IMR-90 (cell line): ENCODE results near the gene MTOR. TPM values are rescaled to one million over a fixed set of nuclear protein-coding genes. Genes with fewer than 3 reads are reported as not detected.

Experiments
- ATAC-seq: fragments of 200-7000 bp; cut with Tn5 transposase; 2 replicates; pipeline ENCODE4 v1.9.1; 2020; ENCODE audit warnings: low read depth, mild to moderate bottlenecking, moderate library complexity
- BruUV-seq: library from RNA; stranded (reverse); fragments of 400-500 nt; replicated peaks from 2 replicates; lab custom pipeline; 2021; lab: Mats Ljungman, UMichigan
- CTCF ChIA-PET: fragments of 300-600 bp; formaldehyde crosslinking; extraction: SDS; loops from one replicate; lab custom pipeline; 2021; ENCODE audit warnings: antibody characterized with exemption; lab: Yijun Ruan, JAX
- POLR2A ChIA-PET: fragments of 300-600 bp; sonication (Branson Sonifier 250); formaldehyde crosslinking; loops from one replicate; lab custom pipeline; 2022; ENCODE audit warnings: antibody characterized with exemption; ENCODE audit not compliant: unreplicated experiment; lab: Charles Lee
- DNase-seq: peaks from one replicate; pipeline ENCODE4 v3.0.0; 2013
- H2AFZ ChIP-seq: replicated peaks from 2 replicates; pipeline ENCODE3; 2013; ENCODE audit warnings: low read length, mild to moderate bottlenecking; ENCODE audit not compliant: poor library complexity
- H2AK5ac ChIP-seq: 2 replicates; pipeline ENCODE4 v1.6.1; 2013; ENCODE audit warnings: low read depth, low read length, inconsistent platforms
- H2AK9ac ChIP-seq: replicated peaks from 2 replicates; pipeline ENCODE3; 2013; ENCODE audit warnings: mild to moderate bottlenecking, low read depth, low read length, moderate library complexity; ENCODE audit not compliant: poor library complexity
- H2BK120ac ChIP-seq: 2 replicates; pipeline ENCODE4 v1.6.1; 2013; ENCODE audit warnings: low read depth, low read length, inconsistent platforms
- H2BK15ac ChIP-seq: 3 replicates; pipeline ENCODE4 v1.6.1; 2013; ENCODE audit warnings: low read depth, low read length, inconsistent platforms
- H2BK20ac ChIP-seq: 2 replicates; pipeline ENCODE4 v1.6.1; 2013; ENCODE audit warnings: low read depth, mild to moderate bottlenecking, inconsistent platforms, low read length, moderate library complexity
- H2BK5ac ChIP-seq: 2 replicates; pipeline ENCODE4 v1.6.1; 2013; ENCODE audit warnings: mild to moderate bottlenecking, low read depth, low read length, inconsistent platforms; ENCODE audit not compliant: poor library complexity, severe bottlenecking
- H3K14ac ChIP-seq: replicated peaks from 2 replicates; pipeline ENCODE4 v1.6.1; 2013; ENCODE audit warnings: low read depth, low read length, inconsistent platforms
- H3K18ac ChIP-seq: 2 replicates; pipeline ENCODE4 v1.6.1; 2013; ENCODE audit warnings: low read depth, low read length, control low read depth
- H3K23ac ChIP-seq: 2 replicates; pipeline ENCODE4 v1.6.1; 2013; ENCODE audit warnings: low read depth, low read length, inconsistent platforms
- H3K27ac ChIP-seq: 2 replicates; pipeline ENCODE4 v1.5.1; 2013; ENCODE audit warnings: mild to moderate bottlenecking, control low read depth, low read length; ENCODE audit not compliant: insufficient read depth
- H3K27me3 ChIP-seq: 2 replicates; pipeline ENCODE4 v1.6.1; 2013; ENCODE audit warnings: low read length; ENCODE audit not compliant: control insufficient read depth, insufficient read depth
- H3K36me3 ChIP-seq: 2 replicates; pipeline ENCODE4 v1.6.1; 2013; ENCODE audit warnings: low read length, mixed read lengths; ENCODE audit not compliant: control insufficient read depth, insufficient read depth
- H3K4ac ChIP-seq: 2 replicates; pipeline ENCODE4 v1.6.1; 2013; ENCODE audit warnings: low read depth, low read length, inconsistent platforms
- H3K4me1 ChIP-seq: 2 replicates; pipeline ENCODE4 v1.6.1; 2013; ENCODE audit warnings: low read length, mixed read lengths; ENCODE audit not compliant: control insufficient read depth, insufficient read depth
- H3K4me2 ChIP-seq: 2 replicates; pipeline ENCODE4 v1.6.1; 2013; ENCODE audit warnings: low read depth, mild to moderate bottlenecking, control low read depth, low read length, moderate library complexity
- H3K4me3 ChIP-seq: 2 replicates; pipeline ENCODE4 v1.5.1; 2013; ENCODE audit warnings: low read depth, mild to moderate bottlenecking, control low read depth, low read length, moderate library complexity; ENCODE audit not compliant: insufficient read depth
- H3K56ac ChIP-seq: 2 replicates; pipeline ENCODE4 v1.6.1; 2013; ENCODE audit warnings: low read length, inconsistent platforms; ENCODE audit not compliant: insufficient read depth; ENCODE audit errors: extremely low read depth
- H3K79me1 ChIP-seq, 2 experiments: 2 replicates each; pipeline ENCODE4 v1.6.1; 2013; ENCODE audit warnings: low read length in 2 of 2, inconsistent platforms in 1 of 2, low read depth in 1 of 2
- H3K9ac ChIP-seq: 2 replicates; pipeline ENCODE4 v1.6.1; 2013; ENCODE audit warnings: low read depth, low read length, control low read depth
- H3K9me1 ChIP-seq: 2 replicates; pipeline ENCODE4 v1.6.1; 2013; ENCODE audit warnings: low read length, inconsistent platforms; ENCODE audit not compliant: insufficient read depth
- H3K9me3 ChIP-seq: 2 replicates; pipeline ENCODE4 v1.6.1; 2013; ENCODE audit warnings: low read length; ENCODE audit not compliant: control insufficient read depth, insufficient read depth
- H4K20me1 ChIP-seq: 2 replicates; pipeline ENCODE4 v1.6.1; 2013; ENCODE audit warnings: low read length, inconsistent platforms; ENCODE audit not compliant: insufficient read depth
- H4K5ac ChIP-seq: 2 replicates; pipeline ENCODE4 v1.6.1; 2013; ENCODE audit warnings: mild to moderate bottlenecking, low read depth, low read length, control low read depth
- H4K8ac ChIP-seq, 2 experiments: 2 replicates each; pipeline ENCODE4 v1.6.1; 2013; ENCODE audit warnings: low read depth in 2 of 2, low read length in 2 of 2, control low read depth in 1 of 2, inconsistent platforms in 1 of 2
- H4K91ac ChIP-seq: 2 replicates; pipeline ENCODE4 v1.6.1; 2013; ENCODE audit warnings: low read depth, low read length, inconsistent platforms; ENCODE audit not compliant: insufficient read depth
- BHLHE40 ChIP-seq: fragments of 150-350 bp; IDR thresholded peaks from 2 replicates; pipeline ENCODE4 v1.6.1; 2016; ENCODE audit warnings: mild to moderate bottlenecking, low read depth, low read length
- CEBPB ChIP-seq: IDR thresholded peaks from 2 replicates; pipeline ENCODE4 v1.6.1; 2012; ENCODE audit warnings: low read depth, low read length, improper control_type of control experiment
- CHD1 ChIP-seq: IDR thresholded peaks from 2 replicates; pipeline ENCODE4 v1.6.1; 2012; ENCODE audit warnings: low read depth, low read length, improper control_type of control experiment
- ELK1 ChIP-seq: fragments of 150-350 bp; IDR thresholded peaks from 2 replicates; pipeline ENCODE4 v1.6.1; 2016; ENCODE audit warnings: low read depth, mild to moderate bottlenecking, low read length, moderate library complexity, borderline replicate concordance
- FOS ChIP-seq: fragments of 150-350 bp; IDR thresholded peaks from 2 replicates; pipeline ENCODE4 v1.6.1; 2016; ENCODE audit warnings: low read depth, low read length
- MXI1 ChIP-seq: IDR thresholded peaks from 2 replicates; pipeline ENCODE4 v1.6.1; 2012; ENCODE audit warnings: low read depth, mild to moderate bottlenecking, low read length, moderate library complexity, borderline replicate concordance
- NFE2L2 ChIP-seq: fragments of 150-350 bp; IDR thresholded peaks from 2 replicates; pipeline ENCODE4 v1.6.1; 2016; ENCODE audit warnings: low read depth, mild to moderate bottlenecking, low read length
- POLR2A ChIP-seq: IDR thresholded peaks from 2 replicates; pipeline ENCODE4 v1.6.1; 2012; ENCODE audit warnings: mild to moderate bottlenecking, low read depth, low read length
- RAD21 ChIP-seq: IDR thresholded peaks from 2 replicates; pipeline ENCODE4 v1.6.1; 2012; ENCODE audit warnings: low read length, improper control_type of control experiment
- RCOR1 ChIP-seq: IDR thresholded peaks from 2 replicates; pipeline ENCODE4 v1.6.1; 2012; ENCODE audit warnings: mild to moderate bottlenecking, low read length, improper control_type of control experiment; ENCODE audit not compliant: insufficient replicate concordance
- RFX5 ChIP-seq: IDR thresholded peaks from 2 replicates; pipeline ENCODE4 v1.8.0; 2012; ENCODE audit warnings: low read depth, mild to moderate bottlenecking, low read length, moderate library complexity
- USF2 ChIP-seq: fragments of 150-350 bp; IDR thresholded peaks from 2 replicates; pipeline ENCODE4 v1.6.1; 2017; ENCODE audit warnings: mild to moderate bottlenecking, antibody characterized with exemption, low read length, low read depth
- WGBS, 2 experiments: methylation state at CpG; one replicate each; pipeline versions ENCODE4 v1.1.5 to v1.1.7; 2013; ENCODE audit warnings: missing lambda C conversion rate in 2 of 2; ENCODE audit not compliant: insufficient read length in 1 of 2; ENCODE audit errors: extremely low coverage in 2 of 2; 5-methylcytosine and 5-hydroxymethylcytosine counted together
- dilution Hi-C: fragments of 300-500 bp; cut with HindIII; formaldehyde crosslinking; loops from one replicate; pipeline ENCODE4 v1.14.3; 2018; ENCODE audit warnings: low sequenced_read_pairs; ENCODE audit not compliant: unreplicated experiment
- in situ Hi-C: fragments of 300-500 bp; cut with MboI; formaldehyde crosslinking; loops from 3 replicates; pipeline ENCODE4 v1.14.3; 2019; ENCODE audit warnings: low sequenced_read_pairs, inconsistent platforms, mixed read lengths
- intact Hi-C: fragments of 100-400 bp; cut with micrococcal nuclease; formaldehyde crosslinking; loops from 2 replicates; pipeline ENCODE4 v1.10.0; 2022
- polyA plus RNA-seq, 3 experiments: library from polyadenylated mRNA; depleted of rRNA; stranded (reverse); fragments of >200 nt; gene quantifications; 2 replicates each; pipeline ENCODE4 v1.2.3, GENCODE V29; 2012; ENCODE audit warnings: low replicate concordance in 1 of 3
- total RNA-seq: library from RNA; depleted of rRNA; stranded (reverse); fragments of >200 nt; gene quantifications from 2 replicates; pipeline ENCODE4 v1.2.3, GENCODE V29; 2012
- TF ChIP-seq, protein P1 (sequence below): conservative IDR thresholded peaks from 2 replicates; pipeline ENCODE4 v1.5.1; 2012; ENCODE audit warnings: mild to moderate bottlenecking, low read depth, low read length, improper control_type of control experiment

Gene MTOR
- total and polyA plus RNA-seq, 2 of the 4 experiments (the other 2 are of a cell fraction), result 19.2 to 36.7 TPM

DNA sequence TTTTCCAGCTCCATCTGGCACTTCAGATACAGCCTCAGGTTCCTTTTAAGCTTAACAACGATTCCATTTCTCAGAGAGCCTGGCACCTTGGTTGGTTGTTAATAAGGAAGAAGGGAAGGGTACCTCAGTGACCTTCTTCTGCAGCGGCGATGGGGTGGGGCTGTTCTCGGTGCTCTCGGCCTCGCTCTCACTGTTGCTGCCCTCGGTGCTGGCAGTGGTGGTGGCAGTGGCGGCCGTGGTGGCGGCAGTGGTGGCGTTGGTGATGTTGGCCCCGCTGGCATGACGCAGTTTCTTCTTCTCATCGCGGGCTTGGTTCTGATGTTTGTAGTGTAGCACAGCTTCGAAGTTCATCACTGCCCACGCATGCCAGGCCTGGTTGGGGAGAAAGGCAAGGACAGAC, 131.9 kb downstream of the MTOR start:
- ATAC-seq, result no peak
- Histone ChIP-seq H2BK5ac (no peak overlapping the region), H3K4me3 (no peak overlapping the region), H3K56ac (no peak overlapping the region), H2BK120ac (no peak overlapping the region), H3K9ac (no peak overlapping the region), H2AK5ac (no peak overlapping the region), H3K27me3 (no peaks in the 10 kb centered on the region), H2AK9ac (no peak overlapping the region), H3K23ac (no peak overlapping the region), H3K4me1 (peaks cover 7% of the 10 kb centered on the region), H3K27ac (no peak overlapping the region), H2BK20ac (no peak overlapping the region), H4K91ac (no peak overlapping the region), H3K9me1 (peaks cover 6% of the 10 kb centered on the region), H4K20me1 (no peaks in the 10 kb centered on the region), H4K5ac (no peak overlapping the region), H3K36me3 (peaks cover 56% of the 10 kb centered on the region), H3K4ac (no peak overlapping the region), H2AFZ (no peak overlapping the region), H4K8ac (no peak overlapping the region), H2BK15ac (no peak overlapping the region), H3K14ac (no peak overlapping the region), H3K4me2 (no peak overlapping the region), H3K9me3 (no peaks in the 10 kb centered on the region), H3K79me1 (no peaks in the 10 kb centered on the region; a peak in 1 of 4 replicates), H3K18ac (no peak overlapping the region)
- DNase-seq, result no peak
- 98% methylated on average over 8 of the region's 17 CpGs; no CpG with 5 or more reads in 1 of the 2 experiments for WGBS, 2 experiments
- TF ChIP-seq NFE2L2 (no peak), CEBPB (no peak), USF2 (no peak), FOS (no peak), MXI1 (no peak), POLR2A (no peak), CHD1 (no peak), RAD21 (no peak), BHLHE40 (no peak), RFX5 (no peak), ELK1 (no peak), RCOR1 (no peak)
- TF ChIP-seq, protein P1, sequence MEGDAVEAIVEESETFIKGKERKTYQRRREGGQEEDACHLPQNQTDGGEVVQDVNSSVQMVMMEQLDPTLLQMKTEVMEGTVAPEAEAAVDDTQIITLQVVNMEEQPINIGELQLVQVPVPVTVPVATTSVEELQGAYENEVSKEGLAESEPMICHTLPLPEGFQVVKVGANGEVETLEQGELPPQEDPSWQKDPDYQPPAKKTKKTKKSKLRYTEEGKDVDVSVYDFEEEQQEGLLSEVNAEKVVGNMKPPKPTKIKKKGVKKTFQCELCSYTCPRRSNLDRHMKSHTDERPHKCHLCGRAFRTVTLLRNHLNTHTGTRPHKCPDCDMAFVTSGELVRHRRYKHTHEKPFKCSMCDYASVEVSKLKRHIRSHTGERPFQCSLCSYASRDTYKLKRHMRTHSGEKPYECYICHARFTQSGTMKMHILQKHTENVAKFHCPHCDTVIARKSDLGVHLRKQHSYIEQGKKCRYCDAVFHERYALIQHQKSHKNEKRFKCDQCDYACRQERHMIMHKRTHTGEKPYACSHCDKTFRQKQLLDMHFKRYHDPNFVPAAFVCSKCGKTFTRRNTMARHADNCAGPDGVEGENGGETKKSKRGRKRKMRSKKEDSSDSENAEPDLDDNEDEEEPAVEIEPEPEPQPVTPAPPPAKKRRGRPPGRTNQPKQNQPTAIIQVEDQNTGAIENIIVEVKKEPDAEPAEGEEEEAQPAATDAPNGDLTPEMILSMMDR, result no peak
- intact Hi-C loops (no loop called here), in situ Hi-C loops (no loop called here), dilution Hi-C loops (no loop called here)
- BruUV-seq, result no TSS peak
- ChIA-PET CTCF (no interaction called here), POLR2A (no interaction called here)
